H9 (cell line): Measurements from ENCODE around the gene LRRC14B. TPM values are rescaled to one million over a fixed set of nuclear protein-coding genes. Genes with fewer than 3 reads are reported as not detected.

Experiments
- DNase-seq: peaks from one replicate; pipeline ENCODE4 v3.0.0-alpha.2; 2017
- H2AFZ ChIP-seq: one replicate; pipeline ENCODE4 v1.6.1; 2013; ENCODE audit warnings: mild to moderate bottlenecking, low read length, control low read depth, moderate library complexity
- H2AK5ac ChIP-seq: 2 replicates; pipeline ENCODE4 v1.6.1; 2013; ENCODE audit warnings: low read length, control low read depth, mixed read lengths; ENCODE audit not compliant: insufficient read length
- H2BK120ac ChIP-seq: one replicate; pipeline ENCODE4 v1.6.1; 2013; ENCODE audit warnings: low read depth, mild to moderate bottlenecking, low read length, control low read depth, inconsistent platforms; ENCODE audit not compliant: poor library complexity, severe bottlenecking
- H2BK12ac ChIP-seq: 2 replicates; pipeline ENCODE4 v1.6.1; 2013; ENCODE audit warnings: low read length, control low read depth, mixed read lengths, low read depth; ENCODE audit not compliant: insufficient read length
- H2BK15ac ChIP-seq: 2 replicates; pipeline ENCODE4 v1.6.1; 2013; ENCODE audit warnings: low read depth, low read length, control low read depth
- H2BK20ac ChIP-seq: one replicate; pipeline ENCODE4 v1.6.1; 2013; ENCODE audit warnings: low read depth, mild to moderate bottlenecking, low read length, control low read depth, inconsistent platforms; ENCODE audit not compliant: poor library complexity, severe bottlenecking
- H2BK5ac ChIP-seq: 2 replicates; pipeline ENCODE4 v1.6.1; 2013; ENCODE audit warnings: low read length, control low read depth, mixed read lengths; ENCODE audit not compliant: insufficient read length
- H3K14ac ChIP-seq: 2 replicates; pipeline ENCODE4 v1.6.1; 2013; ENCODE audit warnings: low read length, control low read depth; ENCODE audit not compliant: insufficient read depth
- H3K18ac ChIP-seq: 2 replicates; pipeline ENCODE4 v1.6.1; 2013; ENCODE audit warnings: low read depth, mild to moderate bottlenecking, mixed read lengths, low read length, control low read depth; ENCODE audit not compliant: insufficient read length
- H3K23ac ChIP-seq: 2 replicates; pipeline ENCODE4 v1.6.1; 2013; ENCODE audit warnings: low read length, control low read depth, mixed read lengths, low read depth; ENCODE audit not compliant: insufficient read length
- H3K23me2 ChIP-seq: 2 replicates; pipeline ENCODE4 v1.6.1; 2013; ENCODE audit warnings: low read depth, mild to moderate bottlenecking, mixed read lengths, low read length, control low read depth; ENCODE audit not compliant: insufficient read length, poor library complexity, severe bottlenecking
- H3K27ac ChIP-seq: 2 replicates; pipeline ENCODE4 v1.5.1; 2013; ENCODE audit warnings: low read length, control low read depth, mixed read lengths, low read depth; ENCODE audit not compliant: insufficient read length
- H3K27me3 ChIP-seq: 2 replicates; pipeline ENCODE4 v1.6.1; 2013; ENCODE audit warnings: low read length, control low read depth, inconsistent platforms; ENCODE audit not compliant: insufficient read depth
- H3K4ac ChIP-seq: 2 replicates; pipeline ENCODE4 v1.6.1; 2013; ENCODE audit warnings: low read depth, mild to moderate bottlenecking, control low read depth, inconsistent platforms, low read length, moderate library complexity
- H3K4me1 ChIP-seq: 2 replicates; pipeline ENCODE4 v1.6.1; 2013; ENCODE audit warnings: low read length, control low read depth, inconsistent platforms; ENCODE audit not compliant: insufficient read depth
- H3K4me2 ChIP-seq: 2 replicates; pipeline ENCODE4 v1.6.1; 2013; ENCODE audit warnings: low read length, control low read depth, mixed read lengths; ENCODE audit not compliant: insufficient read length, insufficient read depth
- H3K56ac ChIP-seq: 2 replicates; pipeline ENCODE4 v1.6.1; 2013; ENCODE audit warnings: low read depth, mild to moderate bottlenecking, mixed read lengths, low read length, control low read depth; ENCODE audit not compliant: insufficient read length
- H3K79me1 ChIP-seq: 2 replicates; pipeline ENCODE4 v1.6.1; 2013; ENCODE audit warnings: low read depth, mild to moderate bottlenecking, moderate library complexity, low read length, control low read depth, inconsistent platforms; ENCODE audit not compliant: insufficient read depth, poor library complexity, severe bottlenecking
- H3K79me2 ChIP-seq: 2 replicates; pipeline ENCODE4 v1.6.1; 2013; ENCODE audit warnings: low read length, control low read depth, inconsistent platforms; ENCODE audit not compliant: insufficient read depth
- H3K9ac ChIP-seq: 2 replicates; pipeline ENCODE4 v1.6.1; 2013; ENCODE audit warnings: low read length, control low read depth, mixed read lengths; ENCODE audit not compliant: insufficient read length; ENCODE audit errors: extremely low read depth
- H3K9me3 ChIP-seq: one replicate; pipeline ENCODE4 v1.6.1; 2013; ENCODE audit warnings: low read depth, low read length, inconsistent platforms; ENCODE audit not compliant: control insufficient read depth
- H3T11ph ChIP-seq: one replicate; pipeline ENCODE4 v1.6.1; 2013; ENCODE audit warnings: mild to moderate bottlenecking, low read length, control low read depth, inconsistent platforms
- H4K20me1 ChIP-seq: one replicate; pipeline ENCODE4 v1.6.1; 2013; ENCODE audit not compliant: control insufficient read depth, insufficient read length, insufficient read depth
- H4K5ac ChIP-seq: 2 replicates; pipeline ENCODE4 v1.6.1; 2013; ENCODE audit warnings: low read depth, mild to moderate bottlenecking, mixed read lengths, low read length, control low read depth; ENCODE audit not compliant: insufficient read length
- H4K8ac ChIP-seq: replicated peaks from 2 replicates; pipeline ENCODE4 v1.6.1; 2013; ENCODE audit warnings: low read length, control low read depth, mixed read lengths, low read depth; ENCODE audit not compliant: insufficient read length
- H4K91ac ChIP-seq: 2 replicates; pipeline ENCODE4 v1.6.1; 2013; ENCODE audit warnings: low read depth, mild to moderate bottlenecking, moderate library complexity, mixed read lengths, low read length, control low read depth; ENCODE audit not compliant: insufficient read length
- H3K27ac Mint-ChIP-seq, 3 experiments: 2 replicates in 2 of 3; 3 replicates in 1 of 3; pipeline ENCODE4 v1.8.0; 2020 to 2021; ENCODE audit warnings: mixed read lengths in 3 of 3, mild to moderate bottlenecking in 1 of 3, moderate library complexity in 1 of 3
- H3K27me3 Mint-ChIP-seq: 2 replicates; pipeline ENCODE4 v1.8.0; 2021; ENCODE audit warnings: low read depth, mild to moderate bottlenecking, moderate library complexity, mixed read lengths
- H3K36me3 Mint-ChIP-seq, 3 experiments: 2 replicates in 2 of 3; 3 replicates in 1 of 3; pipeline ENCODE4 v1.8.0; 2020 to 2021; ENCODE audit warnings: low read depth in 3 of 3, mixed read lengths in 3 of 3; ENCODE audit not compliant: insufficient read depth in 1 of 3
- H3K4me1 Mint-ChIP-seq, 2 experiments: 2 replicates each; pipeline ENCODE4 v1.8.0; 2020; ENCODE audit warnings: mixed read lengths in 2 of 2
- H3K4me3 Mint-ChIP-seq, 2 experiments: 2 replicates in 1 of 2; 3 replicates in 1 of 2; pipeline ENCODE4 v1.8.0; 2020 to 2021; ENCODE audit warnings: mild to moderate bottlenecking in 2 of 2, mixed read lengths in 2 of 2, moderate library complexity in 1 of 2
- H3K9me3 Mint-ChIP-seq, 2 experiments: 2 replicates in 1 of 2; 3 replicates in 1 of 2; pipeline ENCODE4 v1.8.0; 2020; ENCODE audit warnings: mild to moderate bottlenecking in 2 of 2, mixed read lengths in 2 of 2, moderate library complexity in 1 of 2
- CTCF ChIP-seq: fragments of 200-600 bp; sonication (generic); conservative IDR thresholded peaks from 3 replicates; pipeline ENCODE4 v1.8.0; 2021; ENCODE audit warnings: antibody characterized with exemption, mild to moderate bottlenecking
- WGBS: extraction: QIAGEN DNeasy Blood & Tissue Kit; methylation state at CpG from one replicate; pipeline ENCODE4 v1.1.7; 2013; ENCODE audit warnings: missing lambda C conversion rate, low lambda C conversion rate, mixed read lengths; ENCODE audit not compliant: insufficient read length; ENCODE audit errors: extremely low coverage; 5-methylcytosine and 5-hydroxymethylcytosine counted together
- total RNA-seq: library from RNA; stranded (reverse); gene quantifications from 2 replicates; pipeline ENCODE4 v1.2.1, GENCODE V29; 2021

Gene LRRC14B
- total RNA-seq, 1 experiment from 2014 or later: not detected

DNA sequence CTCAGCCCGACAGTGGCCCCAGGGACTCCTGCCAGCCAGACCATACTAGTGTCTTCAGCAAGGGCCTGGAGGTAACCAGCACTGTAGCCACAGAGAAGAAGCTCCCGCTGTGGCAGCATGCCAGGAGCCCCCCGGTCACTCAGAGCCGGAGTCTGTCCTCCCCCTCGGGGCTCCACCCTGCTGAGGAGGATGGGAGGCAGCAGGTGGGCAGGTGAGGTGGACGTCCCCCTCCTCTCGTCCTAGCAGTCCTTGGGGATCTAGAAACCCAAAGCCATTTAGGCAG, 28.0 kb upstream of the LRRC14B start:
- Histone ChIP-seq H3T11ph (no peak overlapping the region), H3K27ac (no peak overlapping the region), H3K27me3 (no peaks in the 10 kb centered on the region), H2AK5ac (no peak overlapping the region), H3K56ac (no peak overlapping the region), H2BK20ac (no peak overlapping the region), H2BK12ac (no peak overlapping the region), H2BK15ac (no peak overlapping the region), H3K79me2 (no peaks in the 10 kb centered on the region), H3K79me1 (no peaks in the 10 kb centered on the region), H4K20me1 (no peaks in the 10 kb centered on the region), H4K8ac (no peak overlapping the region), H3K23me2 (no peaks in the 10 kb centered on the region), H3K9me3 (no peaks in the 10 kb centered on the region), H2AFZ (no peak overlapping the region), H3K23ac (no peak overlapping the region), H4K5ac (no peak overlapping the region), H3K4me2 (no peak overlapping the region), H2BK5ac (no peak overlapping the region), H3K4me1 (no peaks in the 10 kb centered on the region), H3K4ac (no peak overlapping the region), H3K18ac (no peak overlapping the region), H2BK120ac (no peak overlapping the region), H3K9ac (no peak overlapping the region), H3K14ac (no peak overlapping the region), H4K91ac (no peak overlapping the region)
- peaks cover 15 to 65% (median 57%) of the 10 kb centered on the region in 3 experiments for H3K36me3 Mint-ChIP-seq
- no peaks in the 10 kb centered on the region for H3K27me3 Mint-ChIP-seq
- H3K4me1 Mint-ChIP-seq: peaks cover 7 to 14% of the 10 kb centered on the region in 2 experiments; a peak in 3 of 4 replicates
- H3K27ac Mint-ChIP-seq: peak overlapping the region in 1 of 3 experiments; percentile 66; a peak in 2 of 7 replicates
- H3K4me3 Mint-ChIP-seq: no peak overlapping the region
- WGBS: no CpG with 5 or more reads among the region's 7 CpGs
- peaks cover 15 to 17% of the 10 kb centered on the region in 2 experiments for H3K9me3 Mint-ChIP-seq
- no peak for TF ChIP-seq CTCF
- DNase-seq: no peak
